ENCODE data around the gene MTHFD1L. TPM values are rescaled to one million over a fixed set of nuclear protein-coding genes. Genes with fewer than 3 reads are reported as not detected.

MTHFD1L gene
- total and polyA plus RNA-seq, 2 of the 8 experiments (the other 6 are each of a cell fraction or from before 2014, with no cell fraction given), result 29.2 to 105 TPM

DNA sequence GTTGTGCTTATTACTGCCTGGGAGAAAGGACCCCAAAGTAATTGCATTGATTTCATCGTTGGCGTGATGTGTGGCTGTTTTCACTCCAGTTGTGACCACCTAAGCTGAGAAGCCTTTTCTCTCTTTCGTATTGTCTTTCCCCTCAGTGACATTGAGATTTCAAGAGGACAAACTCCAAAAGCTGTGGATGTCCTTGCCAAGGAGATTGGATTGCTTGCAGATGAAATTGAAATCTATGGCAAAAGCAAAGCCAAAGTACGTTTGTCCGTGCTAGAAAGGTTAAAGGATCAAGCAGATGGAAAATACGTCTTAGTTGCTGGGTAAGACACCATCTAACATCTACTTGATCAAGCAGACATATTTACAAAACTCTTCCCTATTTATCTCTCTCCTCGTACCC, 60.5 kb downstream of the MTHFD1L start (continued):
- no peak for TF ChIP-seq SAP30 (IDR thresholded peaks at IDR 0.05; ENCODE audit: insufficient read depth, insufficient replicate concordance, low read length)
- no peak for TF ChIP-seq SP1 (IDR thresholded peaks at IDR 0.05; ENCODE audit: low read depth, low read length)
- no peak for TF ChIP-seq KDM5A (IDR thresholded peaks at IDR 0.05; ENCODE audit: low read length)
- TF ChIP-seq BACH1 (IDR thresholded peaks at IDR 0.05; ENCODE audit: low read length), result no peak

Data from H1 (cell line).